Measurements from ENCODE around the gene PTPRC.
A peak's percentile ranks its signal among the peaks of the same experiment; 100 is the strongest.

PTPRC gene

GRCh38 chr1:198674009-198674408 is 35.2 kb downstream of the PTPRC start:
- DNase-seq (ENCODE audit: low read depth) = no peak

GRCh38 chr1:198676253-198676652 is 37.4 kb downstream of the PTPRC start:
- DNase-seq (ENCODE audit: low read depth) = no peak

GRCh38 chr1:198677027-198677426 is 38.2 kb downstream of the PTPRC start:
- DNase-seq (ENCODE audit: low read depth) = no peak

GRCh38 chr1:198677871-198678270 is 39.0 kb downstream of the PTPRC start:
- no peak for DNase-seq (ENCODE audit: low read depth)

GRCh38 chr1:198678301-198678836 is 39.5 kb downstream of the PTPRC start:
- peak; percentile 60 for DNase-seq (ENCODE audit: low read depth)

- DNase-seq (ENCODE audit: low read depth) = no peak
Measured at GRCh38 chr1:198678901-198679329, 40.1 kb downstream of the PTPRC start.

- DNase-seq (ENCODE audit: low read depth) = peak; percentile 50
Measured at GRCh38 chr1:198679535-198680173, 40.8 kb downstream of the PTPRC start.

GRCh38 chr1:198680174-198680875 is 41.5 kb downstream of the PTPRC start:
- DNase-seq (ENCODE audit: low read depth) = no peak

GRCh38 chr1:198681252-198681651 is 42.4 kb downstream of the PTPRC start:
- DNase-seq (ENCODE audit: low read depth) = no peak

GRCh38 chr1:198681831-198682759 is 43.3 kb downstream of the PTPRC start:
- DNase-seq (ENCODE audit: low read depth) = peak; percentile 82

GRCh38 chr1:198682850-198683249 is 44.0 kb downstream of the PTPRC start:
- DNase-seq (ENCODE audit: low read depth) = no peak

- DNase-seq (ENCODE audit: low read depth) = no peak
Measured at GRCh38 chr1:198683449-198683848, 44.6 kb downstream of the PTPRC start.

GRCh38 chr1:198686069-198686728 is 47.4 kb downstream of the PTPRC start:
- DNase-seq (ENCODE audit: low read depth) = no peak

GRCh38 chr1:198687429-198687828 is 48.6 kb downstream of the PTPRC start:
- no peak for DNase-seq (ENCODE audit: low read depth)

- no peak for DNase-seq (ENCODE audit: low read depth)
Measured at GRCh38 chr1:198691063-198691462, 52.2 kb downstream of the PTPRC start.

GRCh38 chr1:198693321-198693720 is 54.5 kb downstream of the PTPRC start:
- no peak for DNase-seq (ENCODE audit: low read depth)

GRCh38 chr1:198694542-198694941 is 55.7 kb downstream of the PTPRC start:
- no peak for DNase-seq (ENCODE audit: low read depth)

GRCh38 chr1:198696211-198696610 is 57.4 kb downstream of the PTPRC start:
- DNase-seq (ENCODE audit: low read depth) = no peak

GRCh38 chr1:198699167-198700015 is 60.6 kb downstream of the PTPRC start:
- peak; percentile 48 for DNase-seq (ENCODE audit: low read depth)

GRCh38 chr1:198700016-198700392 is 61.2 kb downstream of the PTPRC start:
- DNase-seq (ENCODE audit: low read depth) = no peak

- no peak for DNase-seq (ENCODE audit: low read depth)
Measured at GRCh38 chr1:198700396-198700795, 61.6 kb downstream of the PTPRC start.
